Endothelial cell of umbilical vein (primary cell): ENCODE measurements around the gene IGFBP2. TPM values are rescaled to one million over a fixed set of nuclear protein-coding genes. Genes with fewer than 3 reads are reported as not detected.

ENCODE experiments used
- BruUV-seq: library from RNA; stranded (reverse); fragments of 400-500 nt; replicated peaks from 2 replicates; lab custom pipeline; 2021; lab: Mats Ljungman, UMichigan
- CTCF ChIA-PET: fragments of 300-600, 350-600 bp; sonication (Branson Sonifier 250); formaldehyde crosslinking; loops from one replicate; lab custom pipeline; 2021; ENCODE audit warnings: antibody characterized with exemption, inconsistent platforms; lab: Charles Lee
- POLR2A ChIA-PET: fragments of 300-600, 350-600 bp; sonication (Branson Sonifier 250); formaldehyde crosslinking; loops from one replicate; lab custom pipeline; 2021; ENCODE audit warnings: antibody characterized with exemption, inconsistent platforms; lab: Charles Lee
- DNase-seq: peaks from one replicate; pipeline ENCODE4 v3.0.0-alpha.2; 2011; ENCODE audit warnings: low read depth, low spot score
- FAIRE-seq: peaks from 2 replicates; lab custom pipeline; 2011; peaks lifted over from hg19 to GRCh38; lab: Jason Lieb, UNC
- H2AFZ ChIP-seq: 2 replicates; pipeline ENCODE4 v1.6.0; 2012; ENCODE audit warnings: low read depth, low read length, control low read depth, inconsistent platforms
- H3K27ac ChIP-seq: 2 replicates; pipeline ENCODE4 v1.5.1; 2011; ENCODE audit warnings: low read depth, mild to moderate bottlenecking, control low read depth, low read length, moderate library complexity; ENCODE audit not compliant: insufficient read depth
- H3K27me3 ChIP-seq, 2 experiments: 2 replicates each; pipeline versions ENCODE4 v1.6.0 to v1.6.1; 2011; ENCODE audit warnings: low read length in 2 of 2, mixed read lengths in 1 of 2; ENCODE audit not compliant: control insufficient read depth in 2 of 2, insufficient read depth in 2 of 2
- H3K36me3 ChIP-seq, 2 experiments: 2 replicates in 1 of 2; 3 replicates in 1 of 2; pipeline ENCODE4 v1.5.1; 2011; ENCODE audit warnings: low read length in 2 of 2, mild to moderate bottlenecking in 1 of 2, moderate library complexity in 1 of 2; ENCODE audit not compliant: control insufficient read depth in 2 of 2, insufficient read depth in 2 of 2; ENCODE audit errors: extremely low read depth in 1 of 2
- H3K4me1 ChIP-seq: 3 replicates; pipeline ENCODE4 v1.5.1; 2011; ENCODE audit warnings: mild to moderate bottlenecking, low read length; ENCODE audit not compliant: control insufficient read depth, insufficient read depth; ENCODE audit errors: extremely low read depth
- H3K4me2 ChIP-seq: 2 replicates; pipeline ENCODE4 v1.6.1; 2011; ENCODE audit warnings: low read length, control low read depth, mixed read lengths; ENCODE audit not compliant: insufficient read depth
- H3K4me3 ChIP-seq, 3 experiments: fragments of 200-600 bp in 1 of 3; sonication (generic), shearing (Covaris generic) in 1 of 3; replicated peaks in 1 of 3; 2 replicates each; pipeline ENCODE4 v1.5.1; 2011 to 2016; ENCODE audit warnings: control low read depth in 3 of 3, low read length in 3 of 3, mild to moderate bottlenecking in 2 of 3, inconsistent platforms in 1 of 3, low read depth in 1 of 3, moderate library complexity in 1 of 3; ENCODE audit not compliant: insufficient read depth in 1 of 3
- H3K79me2 ChIP-seq: 2 replicates; pipeline ENCODE4 v1.6.0; 2012; ENCODE audit warnings: low read length, inconsistent platforms; ENCODE audit not compliant: control insufficient read depth, insufficient read depth
- H3K9ac ChIP-seq: replicated peaks from 2 replicates; pipeline ENCODE3; 2011; ENCODE audit warnings: low read length, control low read depth; ENCODE audit not compliant: insufficient read depth; ENCODE audit errors: extremely low read depth
- H3K9me1 ChIP-seq: replicated peaks from 3 replicates; pipeline ENCODE4 v1.6.0; 2011; ENCODE audit warnings: mild to moderate bottlenecking, low read length; ENCODE audit not compliant: control insufficient read depth, insufficient read depth; ENCODE audit errors: extremely low read depth
- H3K9me3 ChIP-seq: replicated peaks from 2 replicates; pipeline ENCODE4 v1.5.1; 2012; ENCODE audit warnings: low read length, inconsistent platforms; ENCODE audit not compliant: control insufficient read depth, insufficient read depth
- H4K20me1 ChIP-seq: replicated peaks from 2 replicates; pipeline ENCODE3; 2011; ENCODE audit warnings: mild to moderate bottlenecking, low read length; ENCODE audit not compliant: control insufficient read depth, insufficient read depth; ENCODE audit errors: extremely low read depth
- EZH2 ChIP-seq: IDR thresholded peaks from 2 replicates; pipeline ENCODE4 v1.6.1; 2012; ENCODE audit warnings: borderline replicate concordance, low read depth, mild to moderate bottlenecking, moderate library complexity, low read length, inconsistent platforms; ENCODE audit not compliant: severe bottlenecking
- FOS ChIP-seq: IDR thresholded peaks from 2 replicates; pipeline ENCODE4 v1.6.1; 2011; ENCODE audit warnings: mild to moderate bottlenecking, low read length, moderate library complexity, borderline replicate concordance; ENCODE audit not compliant: insufficient read depth
- GATA2 ChIP-seq: IDR thresholded peaks from 2 replicates; pipeline ENCODE4 v1.7.0; 2011; ENCODE audit warnings: low read depth, mild to moderate bottlenecking, moderate library complexity, mixed read lengths, low read length; ENCODE audit not compliant: insufficient read length, insufficient read depth
- JUN ChIP-seq: IDR thresholded peaks from 2 replicates; pipeline ENCODE4 v1.6.1; 2011; ENCODE audit warnings: borderline replicate concordance, low read depth; ENCODE audit not compliant: insufficient read length, insufficient read depth
- MYC ChIP-seq: IDR thresholded peaks from one replicate; pipeline ENCODE4 v1.6.1; 2011; ENCODE audit warnings: mild to moderate bottlenecking, low read depth, low read length
- POLR2AphosphoS5 ChIP-seq: IDR thresholded peaks from 2 replicates; pipeline ENCODE4 v1.6.1; 2012; ENCODE audit warnings: low read depth, mild to moderate bottlenecking, control low read depth, low read length, moderate library complexity; ENCODE audit not compliant: insufficient read depth
- dilution Hi-C: fragments of 300-500 bp; cut with MboI; formaldehyde crosslinking; loops from one replicate; pipeline ENCODE4 v1.15.0; 2019; ENCODE audit warnings: low sequenced_read_pairs; ENCODE audit not compliant: extremely low pct_ligation_motif_present
- intact Hi-C: fragments of 100-400 bp; cut with micrococcal nuclease; formaldehyde crosslinking; loops from one replicate; pipeline ENCODE4 v1.10.0; 2022
- polyA plus RNA-seq, 4 experiments: library from polyadenylated mRNA; depleted of rRNA in 3 of 4; stranded (reverse) in 3 of 4; unstranded in 1 of 4; fragments of >200 nt; gene quantifications; 2 replicates each; pipeline versions ENCODE4 v1.2.1 to v1.2.3, GENCODE V29; 2011 to 2012; ENCODE audit warnings: missing spikeins in 1 of 4
- total RNA-seq: library from RNA; stranded (reverse); gene quantifications from 2 replicates; pipeline ENCODE4 v1.2.3, GENCODE V29; 2021
- TF ChIP-seq, protein P1 (sequence below): IDR thresholded peaks from 2 replicates; pipeline ENCODE4 v1.6.1; 2011; ENCODE audit not compliant: insufficient read depth, insufficient read length

The IGFBP2 gene
- total and polyA plus RNA-seq, 2 donors (not counting 3 experiments of a cell fraction or from before 2014, with no cell fraction given): 212 to 261 TPM

DNA sequence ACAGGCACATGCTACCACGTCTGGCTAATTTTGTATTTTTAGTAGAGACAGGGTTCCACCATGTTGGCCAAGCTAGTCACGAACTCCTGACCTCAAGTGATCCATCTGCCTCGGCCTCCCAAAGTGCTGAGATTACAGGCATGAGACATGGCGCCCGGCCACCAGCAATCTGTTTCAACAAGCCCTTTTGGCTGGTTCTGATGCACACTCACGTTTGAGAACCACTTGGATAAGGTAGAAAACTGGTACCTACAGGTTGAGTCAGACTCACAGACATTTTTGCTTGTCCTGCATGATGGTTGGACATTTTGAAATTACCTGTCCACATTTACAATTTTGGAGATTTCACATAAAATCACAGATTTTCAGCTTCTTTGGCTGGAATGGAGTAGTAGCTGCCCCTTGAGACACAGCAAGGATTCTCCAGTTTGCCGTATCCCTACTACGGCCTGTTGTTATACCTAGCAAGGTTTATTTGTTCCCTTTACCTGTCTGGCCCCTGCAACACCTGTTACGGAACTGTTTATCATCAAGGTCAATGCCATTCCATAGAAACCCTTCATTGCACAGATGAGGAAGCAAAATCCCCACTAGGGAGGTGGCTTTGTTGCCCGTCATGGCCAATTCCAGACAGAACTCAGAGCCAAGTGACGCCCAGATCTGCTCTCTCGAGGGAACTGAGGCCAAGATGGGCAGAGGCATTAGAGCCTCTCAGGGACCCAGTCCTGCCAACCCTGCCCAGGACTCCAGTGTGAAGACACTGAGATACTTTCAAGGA lies 31.4 kb upstream of the IGFBP2 start:
- CTCF ChIA-PET: interaction anchor here (1.0 kb wide), 1 partner anchor 65 kb away, joined by 3 read pairs; no protein-coding TSS in a partner anchor
- Histone ChIP-seq H3K4me1 (peaks cover 5% of the 10 kb centered on the region), H3K9ac (no peak overlapping the region), H3K9me3 (no peaks in the 10 kb centered on the region), H3K27me3 (peaks cover 14 to 26% of the 10 kb centered on the region in 2 experiments), H4K20me1 (no peaks in the 10 kb centered on the region), H3K27ac (no peak overlapping the region), H3K4me2 (no peak overlapping the region), H3K9me1 (no peaks in the 10 kb centered on the region), H2AFZ (no peak overlapping the region), H3K79me2 (no peaks in the 10 kb centered on the region), H3K4me3 (no peak overlapping the region), H3K36me3 (no peaks in the 10 kb centered on the region)
- DNase-seq (no peak), FAIRE-seq (no peak)
- BruUV-seq: no TSS peak
- intact Hi-C loops: no loop called here
- POLR2A ChIA-PET: no interaction called here
- TF ChIP-seq, protein P1, sequence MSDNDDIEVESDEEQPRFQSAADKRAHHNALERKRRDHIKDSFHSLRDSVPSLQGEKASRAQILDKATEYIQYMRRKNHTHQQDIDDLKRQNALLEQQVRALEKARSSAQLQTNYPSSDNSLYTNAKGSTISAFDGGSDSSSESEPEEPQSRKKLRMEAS: no peak
- dilution Hi-C loops: no loop called here

DNA sequence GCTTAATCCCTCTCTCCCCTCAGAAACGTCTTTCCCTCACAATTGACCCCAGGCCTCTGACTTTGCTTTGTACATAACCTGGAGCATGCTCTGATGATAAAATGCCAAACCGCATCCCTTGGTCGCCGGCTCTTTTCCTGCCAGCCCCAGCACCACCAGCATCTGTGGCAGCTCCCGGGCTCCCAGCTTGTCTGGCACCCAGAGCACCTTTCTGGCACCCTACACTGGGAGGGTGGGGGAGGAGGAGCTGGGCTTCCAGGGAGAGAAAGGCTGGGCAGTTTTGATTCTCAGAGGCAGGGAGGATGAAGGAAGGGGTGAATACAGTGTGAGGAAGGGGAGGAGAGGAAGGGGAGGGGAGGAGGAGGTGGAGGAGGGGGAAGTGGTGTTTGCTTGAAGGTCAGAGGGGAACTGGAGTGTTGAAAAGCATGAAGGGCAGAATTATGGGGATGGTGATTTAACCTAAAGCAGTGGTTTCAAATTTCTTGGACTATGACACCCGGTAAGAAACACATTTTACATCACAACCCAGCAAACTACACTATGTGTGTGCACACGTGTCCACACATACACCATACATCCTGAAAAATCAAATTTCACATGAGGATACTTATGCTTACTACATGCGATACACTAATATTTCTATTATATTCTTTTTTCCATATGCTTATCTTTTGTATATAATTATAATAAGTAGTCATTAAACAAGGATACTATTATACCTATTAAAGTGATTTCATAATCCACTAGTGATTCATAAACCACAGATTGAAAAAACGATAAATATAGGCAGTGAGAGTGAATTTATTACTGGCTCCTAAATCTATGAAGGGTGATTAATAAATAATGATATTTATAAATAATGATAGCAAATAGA lies 30.0 kb upstream of the IGFBP2 start:
- no peak overlapping the region for H3K9ac ChIP-seq
- no peak overlapping the region for H3K4me3 ChIP-seq
- H4K20me1 ChIP-seq: no peaks in the 10 kb centered on the region
- H2AFZ ChIP-seq: no peak overlapping the region
- no peak for FAIRE-seq
- BruUV-seq: no TSS peak
- TF ChIP-seq MYC (no peak), EZH2 (no peak), FOS (no peak), JUN (no peak), POLR2AphosphoS5 (no peak), GATA2 (no peak)
- TF ChIP-seq, protein P1: no peak
- POLR2A ChIA-PET: no interaction called here
- DNase-seq: no peak
- no peak overlapping the region for H3K27ac ChIP-seq
- H3K27me3 ChIP-seq: peaks cover 19 to 31% of the 10 kb centered on the region in 2 experiments
- no peaks in the 10 kb centered on the region for H3K9me3 ChIP-seq
- dilution Hi-C loops (no loop called here), intact Hi-C loops (no loop called here)
- no peaks in the 10 kb centered on the region for H3K4me1 ChIP-seq
- no peak overlapping the region for H3K4me2 ChIP-seq
- H3K36me3 ChIP-seq: no peaks in the 10 kb centered on the region
- CTCF ChIA-PET: interaction anchor here (1.1 to 1.3 kb wide), 2 partner anchors 13 to 84 kb away, joined by 4 read pairs; no protein-coding TSS in a partner anchor
- no peaks in the 10 kb centered on the region for H3K9me1 ChIP-seq
- no peaks in the 10 kb centered on the region for H3K79me2 ChIP-seq
